Mesothelial cell of epicardium (in vitro differentiated cells): Measurements from ENCODE around the gene TMEM39B. TPM values are rescaled to one million over a fixed set of nuclear protein-coding genes. Genes with fewer than 3 reads are reported as not detected.
A peak's percentile ranks its signal among the peaks of the same experiment; 100 is the strongest.
"Not testable (repeated sequence)": the region's sequence is repeated elsewhere in the genome, so short reads cannot be mapped to it uniquely, and the experiment has no call there.

Source experiments
- DNase-seq, 2 experiments: peaks; one replicate each; pipeline ENCODE4 v3.0.0; 2021; ENCODE audit warnings: low spot score in 2 of 2; ENCODE audit not compliant: unreplicated experiment in 2 of 2
- H3K27ac Mint-ChIP-seq: 2 replicates; pipeline ENCODE4 v1.8.0; 2021; ENCODE audit warnings: mixed read lengths
- H3K27me3 Mint-ChIP-seq: 2 replicates; pipeline ENCODE4 v1.8.0; 2021; ENCODE audit warnings: low read depth, mixed read lengths
- H3K36me3 Mint-ChIP-seq: 2 replicates; pipeline ENCODE4 v1.8.0; 2021; ENCODE audit warnings: mixed read lengths
- H3K4me1 Mint-ChIP-seq: 2 replicates; pipeline ENCODE4 v1.8.0; 2021; ENCODE audit warnings: mixed read lengths
- H3K4me3 Mint-ChIP-seq: 2 replicates; pipeline ENCODE4 v1.8.0; 2021; ENCODE audit warnings: mild to moderate bottlenecking, moderate library complexity, mixed read lengths
- H3K9me3 Mint-ChIP-seq: 2 replicates; pipeline ENCODE4 v1.8.0; 2021; ENCODE audit warnings: mixed read lengths
- total RNA-seq: library from RNA; stranded (reverse); gene quantifications from 3 replicates; pipeline ENCODE4 v1.2.1, GENCODE V29; 2021
- TF ChIP-seq, protein P1 (sequence below): fragments of 200-600 bp; sonication (generic); IDR thresholded peaks from one replicate; pipeline ENCODE4 v1.5.0; 2021; ENCODE audit warnings: antibody characterized with exemption; ENCODE audit not compliant: unreplicated experiment

TMEM39B gene
- total RNA-seq, 1 donor from 2014 or later = 23.5 TPM

GRCh38 chr1:32128479-32128878, 55.7 kb downstream of the TMEM39B start:
- H3K27ac Mint-ChIP-seq = no peak overlapping the region
- H3K27me3 Mint-ChIP-seq = no peaks in the 10 kb centered on the region
- H3K4me1 Mint-ChIP-seq = peaks cover 7% of the 10 kb centered on the region
- H3K4me3 Mint-ChIP-seq = no peak overlapping the region
- H3K9me3 Mint-ChIP-seq = no peaks in the 10 kb centered on the region
- DNase-seq = no peak
- H3K36me3 Mint-ChIP-seq = no peaks in the 10 kb centered on the region
- TF ChIP-seq, protein P1, sequence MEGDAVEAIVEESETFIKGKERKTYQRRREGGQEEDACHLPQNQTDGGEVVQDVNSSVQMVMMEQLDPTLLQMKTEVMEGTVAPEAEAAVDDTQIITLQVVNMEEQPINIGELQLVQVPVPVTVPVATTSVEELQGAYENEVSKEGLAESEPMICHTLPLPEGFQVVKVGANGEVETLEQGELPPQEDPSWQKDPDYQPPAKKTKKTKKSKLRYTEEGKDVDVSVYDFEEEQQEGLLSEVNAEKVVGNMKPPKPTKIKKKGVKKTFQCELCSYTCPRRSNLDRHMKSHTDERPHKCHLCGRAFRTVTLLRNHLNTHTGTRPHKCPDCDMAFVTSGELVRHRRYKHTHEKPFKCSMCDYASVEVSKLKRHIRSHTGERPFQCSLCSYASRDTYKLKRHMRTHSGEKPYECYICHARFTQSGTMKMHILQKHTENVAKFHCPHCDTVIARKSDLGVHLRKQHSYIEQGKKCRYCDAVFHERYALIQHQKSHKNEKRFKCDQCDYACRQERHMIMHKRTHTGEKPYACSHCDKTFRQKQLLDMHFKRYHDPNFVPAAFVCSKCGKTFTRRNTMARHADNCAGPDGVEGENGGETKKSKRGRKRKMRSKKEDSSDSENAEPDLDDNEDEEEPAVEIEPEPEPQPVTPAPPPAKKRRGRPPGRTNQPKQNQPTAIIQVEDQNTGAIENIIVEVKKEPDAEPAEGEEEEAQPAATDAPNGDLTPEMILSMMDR = no peak

- Mint-ChIP-seq H3K27me3 (no peaks in the 10 kb centered on the region), H3K9me3 (no peaks in the 10 kb centered on the region), H3K36me3 (no peaks in the 10 kb centered on the region), H3K4me1 (peaks cover 9% of the 10 kb centered on the region), H3K4me3 (no peak overlapping the region), H3K27ac (no peak overlapping the region)
- no peak for DNase-seq
- TF ChIP-seq, protein P1 = no peak
Observed at GRCh38 chr1:32128964-32129363, 56.2 kb downstream of the TMEM39B start.

- not testable (repeated sequence) for H3K27me3 Mint-ChIP-seq, DNase-seq, H3K4me3 Mint-ChIP-seq, H3K36me3 Mint-ChIP-seq, H3K9me3 Mint-ChIP-seq, H3K4me1 Mint-ChIP-seq
- peak overlapping the region; percentile 90 for H3K27ac Mint-ChIP-seq
Observed at GRCh38 chr1:32133950-32134280, 61.2 kb downstream of the TMEM39B start.

DNA sequence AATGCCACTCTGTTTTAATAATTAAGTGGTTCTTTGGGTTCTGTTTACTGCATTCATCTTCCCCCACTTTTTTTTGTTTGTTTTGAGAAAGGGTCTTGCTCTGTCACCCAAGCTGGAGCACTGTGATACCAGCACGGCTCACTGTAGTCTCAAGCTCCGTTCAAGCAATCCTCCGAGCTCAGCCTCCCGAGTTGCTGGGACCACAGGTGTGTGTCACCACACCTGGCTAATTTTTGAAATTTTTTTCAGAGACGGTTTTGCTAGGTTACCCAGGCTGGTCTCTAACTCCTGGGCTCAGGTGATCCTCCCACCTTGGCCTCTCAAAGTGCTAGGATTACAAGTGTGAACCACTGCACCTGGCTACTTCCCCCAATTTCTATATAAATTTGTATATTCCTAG, 64.4 kb downstream of the TMEM39B start:
- H3K36me3 Mint-ChIP-seq = peaks cover 2% of the 10 kb centered on the region
- peaks cover 15% of the 10 kb centered on the region for H3K4me1 Mint-ChIP-seq
- H3K9me3 Mint-ChIP-seq = no peaks in the 10 kb centered on the region
- TF ChIP-seq, protein P1 = no peak
- no peaks in the 10 kb centered on the region for H3K27me3 Mint-ChIP-seq
- H3K27ac Mint-ChIP-seq = no peak overlapping the region
- DNase-seq = no peak
- no peak overlapping the region for H3K4me3 Mint-ChIP-seq

DNA sequence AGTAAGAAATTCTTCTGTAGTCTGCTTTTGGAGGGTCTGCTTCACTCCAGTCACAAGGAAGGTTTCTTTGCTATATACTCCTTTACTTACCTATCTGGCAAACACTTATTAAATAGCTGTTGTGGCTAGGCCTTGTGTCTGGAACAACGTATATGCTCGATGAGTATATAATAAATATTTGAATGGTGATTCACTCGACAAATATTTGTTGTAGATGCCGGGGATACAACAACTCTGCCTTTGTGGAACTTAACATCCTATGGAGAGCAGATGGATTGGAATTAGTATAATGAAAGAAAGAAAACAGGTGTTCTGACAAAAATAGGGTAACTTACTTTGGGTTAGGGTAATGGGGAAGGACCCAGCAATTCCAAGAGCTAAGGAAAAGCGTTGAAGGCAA, 66.2 kb downstream of the TMEM39B start:
- Mint-ChIP-seq H3K4me3 (no peak overlapping the region), H3K36me3 (peaks cover 2% of the 10 kb centered on the region), H3K27ac (peak overlapping the region; percentile 65), H3K4me1 (peaks cover 17% of the 10 kb centered on the region), H3K9me3 (no peaks in the 10 kb centered on the region), H3K27me3 (no peaks in the 10 kb centered on the region)
- DNase-seq = no peak
- TF ChIP-seq, protein P1 = no peak

DNA sequence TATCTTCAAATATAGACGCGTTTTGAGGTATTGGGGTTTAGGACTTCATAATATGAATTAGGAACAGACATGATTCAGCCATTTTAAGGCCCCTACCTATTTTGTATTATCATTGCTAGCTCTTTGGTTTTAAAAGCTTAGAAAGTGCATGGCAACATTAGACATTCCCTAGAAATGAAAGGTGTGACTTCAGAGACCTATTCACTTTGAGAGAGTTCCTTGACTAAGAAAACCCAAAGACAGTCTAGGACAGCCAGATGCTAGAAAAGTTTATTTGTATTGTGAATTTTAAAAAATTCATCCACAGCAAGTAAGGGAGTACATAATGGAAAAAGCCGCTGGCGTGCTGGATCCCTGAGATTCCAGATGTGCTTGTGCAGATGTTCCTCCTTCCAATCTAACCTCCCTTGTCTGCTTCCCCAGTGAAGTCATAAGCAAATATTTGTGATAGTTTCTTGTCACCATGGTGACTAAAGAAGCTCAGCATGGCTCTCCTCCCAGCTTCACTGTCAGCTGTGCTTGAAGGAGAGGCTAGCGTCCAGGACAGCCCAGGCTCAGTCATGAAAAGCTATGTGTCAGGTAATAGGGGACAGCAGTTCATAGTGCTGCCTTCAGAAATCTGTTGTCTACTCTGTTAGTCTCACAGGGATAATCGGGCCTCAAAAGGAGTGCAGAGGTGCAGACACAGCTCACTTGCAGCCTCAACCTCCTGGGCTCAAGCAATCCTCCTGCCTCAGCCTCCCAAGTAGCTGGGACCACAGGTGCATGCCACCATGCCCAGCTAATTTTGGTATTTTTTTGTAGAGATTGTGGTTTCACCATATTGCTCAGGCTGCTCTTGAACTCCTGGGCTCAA, 69.9 kb downstream of the TMEM39B start:
- no peaks in the 10 kb centered on the region for H3K27me3 Mint-ChIP-seq
- peaks cover 17% of the 10 kb centered on the region for H3K4me1 Mint-ChIP-seq
- H3K9me3 Mint-ChIP-seq = peaks cover 6% of the 10 kb centered on the region
- TF ChIP-seq, protein P1 = no peak
- no peak overlapping the region for H3K4me3 Mint-ChIP-seq
- peaks cover 10% of the 10 kb centered on the region for H3K36me3 Mint-ChIP-seq
- H3K27ac Mint-ChIP-seq = peak overlapping the region; percentile 86
- no peak for DNase-seq

GRCh38 chr1:32143302-32143695, 70.6 kb downstream of the TMEM39B start:
- not testable (repeated sequence) for H3K4me3 Mint-ChIP-seq, H3K27ac Mint-ChIP-seq, DNase-seq, H3K27me3 Mint-ChIP-seq
- Mint-ChIP-seq H3K4me1 (peaks cover 17% of the 10 kb centered on the region), H3K9me3 (peaks cover 12% of the 10 kb centered on the region), H3K36me3 (peaks cover 16% of the 10 kb centered on the region)
